GM12875 (cell line): ENCODE measurements around the gene TNFRSF25.
A peak's percentile ranks its signal among the peaks of the same experiment; 100 is the strongest.

Source experiments
- H3K4me3 ChIP-seq: one replicate; pipeline ENCODE4 v1.5.1; 2011; ENCODE audit warnings: low read depth, low read length, control low read depth
- TF ChIP-seq, protein P1 (sequence below): IDR thresholded peaks from 2 replicates; pipeline ENCODE4 v1.5.1; 2011; ENCODE audit warnings: low read depth, mild to moderate bottlenecking, control low read depth, inconsistent platforms, low read length, moderate library complexity, borderline replicate concordance; ENCODE audit not compliant: insufficient read depth

Gene TNFRSF25

DNA sequence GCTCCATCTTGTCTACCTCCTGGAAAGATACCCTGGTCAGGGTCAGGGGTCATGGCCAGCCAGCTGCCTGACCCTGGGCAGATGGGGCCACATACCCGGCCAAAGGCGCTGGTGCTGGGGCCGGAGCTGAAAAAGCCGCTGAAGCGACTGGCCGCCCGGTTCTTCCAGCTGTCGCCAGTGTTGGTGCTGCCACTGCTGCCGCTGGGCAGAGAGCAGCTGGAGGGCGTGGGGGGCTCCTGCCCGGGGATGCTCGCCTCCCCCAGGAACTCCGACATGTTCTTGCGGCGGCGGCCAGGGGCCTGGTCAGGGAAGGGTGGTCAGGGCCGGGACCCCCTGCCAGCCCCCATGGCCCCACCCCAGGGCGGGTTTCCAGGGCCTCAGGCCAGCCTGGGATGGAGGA is 7.2 kb upstream of the TNFRSF25 start:
- TF ChIP-seq, protein P1, sequence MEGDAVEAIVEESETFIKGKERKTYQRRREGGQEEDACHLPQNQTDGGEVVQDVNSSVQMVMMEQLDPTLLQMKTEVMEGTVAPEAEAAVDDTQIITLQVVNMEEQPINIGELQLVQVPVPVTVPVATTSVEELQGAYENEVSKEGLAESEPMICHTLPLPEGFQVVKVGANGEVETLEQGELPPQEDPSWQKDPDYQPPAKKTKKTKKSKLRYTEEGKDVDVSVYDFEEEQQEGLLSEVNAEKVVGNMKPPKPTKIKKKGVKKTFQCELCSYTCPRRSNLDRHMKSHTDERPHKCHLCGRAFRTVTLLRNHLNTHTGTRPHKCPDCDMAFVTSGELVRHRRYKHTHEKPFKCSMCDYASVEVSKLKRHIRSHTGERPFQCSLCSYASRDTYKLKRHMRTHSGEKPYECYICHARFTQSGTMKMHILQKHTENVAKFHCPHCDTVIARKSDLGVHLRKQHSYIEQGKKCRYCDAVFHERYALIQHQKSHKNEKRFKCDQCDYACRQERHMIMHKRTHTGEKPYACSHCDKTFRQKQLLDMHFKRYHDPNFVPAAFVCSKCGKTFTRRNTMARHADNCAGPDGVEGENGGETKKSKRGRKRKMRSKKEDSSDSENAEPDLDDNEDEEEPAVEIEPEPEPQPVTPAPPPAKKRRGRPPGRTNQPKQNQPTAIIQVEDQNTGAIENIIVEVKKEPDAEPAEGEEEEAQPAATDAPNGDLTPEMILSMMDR, result no peak
- H3K4me3 ChIP-seq, result no peak overlapping the region

DNA sequence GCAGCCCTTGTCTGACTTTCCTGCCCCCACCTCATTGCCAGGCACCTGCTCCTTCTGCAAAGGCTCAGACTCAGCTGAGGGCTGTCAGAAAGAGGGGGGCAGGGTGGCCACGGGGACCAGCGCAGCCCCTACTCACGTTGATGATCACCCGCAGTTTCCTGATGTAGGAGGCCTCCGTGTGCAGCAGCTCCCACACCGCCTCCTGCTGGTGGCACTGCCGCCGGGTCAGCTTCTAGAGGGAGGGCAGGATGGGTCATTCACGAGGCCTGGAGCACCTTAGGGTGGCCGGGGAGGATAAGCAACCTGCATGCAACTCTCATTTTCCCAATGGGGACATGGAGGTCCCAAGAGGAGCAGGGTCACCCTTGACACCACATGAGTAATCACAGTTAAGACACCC is 6.4 kb upstream of the TNFRSF25 start:
- H3K4me3 ChIP-seq, result no peak overlapping the region
- TF ChIP-seq, protein P1, result peak; percentile 48; the same call in 1 of the 2 replicates

DNA sequence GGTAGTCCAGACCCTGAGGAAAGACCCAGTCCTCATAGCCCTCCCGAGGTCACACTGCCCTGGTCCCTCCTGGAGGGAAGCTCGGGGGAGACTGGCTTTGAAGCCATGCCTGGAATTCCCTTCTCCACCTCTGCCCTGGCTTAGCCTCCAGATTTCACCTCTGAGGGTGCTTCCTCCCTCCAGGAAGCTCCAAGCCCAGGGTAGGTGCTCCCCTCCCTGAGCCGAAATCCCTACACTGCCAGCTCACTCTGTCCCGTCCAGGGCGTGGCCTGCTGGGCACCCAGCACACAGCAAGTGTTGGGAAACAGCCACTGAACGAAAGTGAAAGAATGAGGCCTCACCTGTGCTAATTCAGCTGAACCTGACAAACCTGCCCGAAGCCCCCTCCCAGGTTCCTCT is 6.0 kb upstream of the TNFRSF25 start:
- TF ChIP-seq, protein P1, result no peak
- H3K4me3 ChIP-seq, result no peak overlapping the region

DNA sequence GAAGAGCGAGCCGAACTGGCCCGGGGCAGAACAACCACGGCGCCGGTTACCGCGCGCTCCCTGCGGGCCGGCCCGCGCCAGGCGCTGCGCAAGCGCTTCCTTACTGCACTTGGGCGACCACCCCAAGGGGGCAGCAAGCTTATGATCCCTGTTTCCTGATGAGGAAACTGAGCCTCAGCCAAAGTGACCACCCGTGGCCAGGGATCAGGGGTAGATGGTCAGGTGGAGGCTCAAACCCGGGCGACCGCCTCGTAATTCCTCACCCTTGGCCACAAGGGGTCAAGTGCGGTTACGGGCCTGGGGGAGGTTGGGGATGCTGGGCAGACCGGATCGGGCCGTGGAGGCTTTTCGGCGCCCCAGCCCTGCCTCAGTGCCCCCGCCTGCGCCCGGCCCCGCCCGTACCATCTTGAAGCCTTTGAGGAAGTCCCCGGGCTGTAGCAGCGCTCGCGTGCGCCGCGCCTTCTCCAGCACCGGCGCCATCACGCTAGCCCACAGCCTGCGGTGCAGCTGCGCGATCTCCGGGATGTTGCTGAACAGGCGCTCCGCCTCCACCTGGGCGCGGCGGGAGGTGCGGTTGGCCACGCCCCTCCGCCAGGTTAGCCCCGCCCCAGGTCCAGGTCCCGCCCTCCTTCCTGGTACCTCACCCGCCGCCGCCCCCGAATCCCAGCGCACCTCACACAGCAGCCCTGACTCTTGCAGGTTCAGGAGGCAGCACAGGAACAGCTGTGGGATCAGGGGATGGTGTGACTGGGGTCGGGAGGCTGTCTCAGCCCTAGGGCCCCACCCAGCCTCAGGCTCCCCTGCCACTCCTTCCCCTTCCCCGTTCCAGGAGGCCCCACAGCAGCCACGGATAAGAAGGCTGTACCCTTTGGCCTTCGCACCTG is 5.4 kb upstream of the TNFRSF25 start:
- TF ChIP-seq, protein P1, result no peak
- no peak overlapping the region for H3K4me3 ChIP-seq

DNA sequence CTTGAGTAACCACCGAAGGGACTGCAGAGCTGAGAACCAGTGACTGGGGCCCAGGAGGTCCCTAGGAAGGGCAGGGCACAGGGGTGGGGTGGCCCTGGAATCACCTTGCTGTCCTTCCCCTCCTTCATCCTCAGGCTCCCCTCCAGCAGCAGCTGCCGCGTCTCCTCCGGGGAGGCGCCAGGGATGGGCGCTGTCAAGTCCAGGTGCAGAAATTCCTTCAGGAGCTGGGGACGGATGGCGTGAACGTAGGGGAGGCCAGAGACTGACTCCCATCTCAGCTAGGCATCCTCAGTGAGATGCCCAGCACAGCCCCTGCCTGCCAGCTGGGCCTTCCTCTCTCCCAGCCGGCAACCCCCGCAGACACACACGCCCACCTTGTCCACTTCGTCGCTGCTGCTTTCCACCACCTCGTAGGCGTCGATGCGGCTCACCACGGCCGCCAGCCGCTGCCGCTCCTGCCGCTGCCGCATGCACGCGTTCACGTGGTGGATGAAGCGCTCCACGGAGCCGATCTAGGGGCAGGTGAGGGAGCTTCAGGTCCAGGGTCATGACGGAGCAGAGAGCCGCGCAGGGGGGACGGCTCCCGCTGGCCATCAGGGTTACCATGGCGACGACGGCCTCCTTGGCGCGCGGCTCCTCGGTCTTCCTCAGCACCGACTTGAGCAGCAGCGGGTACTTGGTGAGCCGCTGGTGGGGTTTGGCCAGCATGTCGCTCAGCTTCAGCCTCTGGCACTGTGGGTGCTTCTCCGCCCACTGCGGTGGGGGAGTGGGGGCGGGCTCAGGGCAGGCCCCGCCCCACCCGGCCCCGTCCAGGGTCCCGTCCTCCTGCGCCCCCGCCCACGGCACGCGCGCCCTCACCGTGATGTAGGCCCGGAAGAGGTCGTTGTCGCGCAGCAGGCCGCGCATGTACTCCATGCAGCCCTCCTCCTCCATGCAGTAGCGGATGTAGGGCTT is 4.4 kb upstream of the TNFRSF25 start:
- H3K4me3 ChIP-seq, result no peak overlapping the region
- TF ChIP-seq, protein P1, result no peak

DNA sequence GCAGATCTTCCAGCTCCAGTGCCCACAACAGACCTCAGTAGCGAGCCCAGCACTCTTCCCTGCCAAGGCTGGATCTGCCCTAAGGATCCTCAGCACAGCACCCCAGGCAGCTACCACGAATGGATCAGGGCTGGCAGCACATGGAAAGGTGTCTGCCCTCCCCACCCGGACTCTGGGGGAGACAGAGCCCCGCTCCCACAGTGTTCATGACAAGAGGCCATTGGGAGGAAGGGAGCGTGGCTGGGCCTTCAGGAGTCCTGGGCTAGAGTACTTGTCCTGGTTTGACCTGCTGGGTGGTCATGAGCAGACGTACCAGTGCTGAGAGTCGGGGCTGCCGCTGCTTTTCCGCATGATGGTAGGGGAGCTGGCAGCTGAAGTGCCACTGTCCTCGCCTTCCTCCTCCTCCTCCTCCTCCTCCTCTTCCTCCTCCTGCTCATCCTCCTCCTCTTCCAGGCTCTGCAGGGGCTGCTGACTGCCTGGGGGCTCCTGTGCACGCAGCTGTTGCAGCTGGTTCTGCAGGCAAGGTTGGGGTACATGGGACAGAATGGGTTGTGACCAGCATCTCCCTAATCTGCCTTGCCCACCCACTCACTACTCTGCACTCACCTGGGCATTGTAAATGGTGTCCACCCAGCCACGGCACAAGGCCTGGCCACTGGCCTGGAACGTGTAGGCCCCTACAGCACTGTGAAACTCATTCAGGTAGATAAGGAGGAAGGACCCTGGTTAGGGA is 2.9 kb upstream of the TNFRSF25 start:
- H3K4me3 ChIP-seq, result no peak overlapping the region
- TF ChIP-seq, protein P1, result no peak
